ENCODE measurements around the gene HRH1.

DNA sequence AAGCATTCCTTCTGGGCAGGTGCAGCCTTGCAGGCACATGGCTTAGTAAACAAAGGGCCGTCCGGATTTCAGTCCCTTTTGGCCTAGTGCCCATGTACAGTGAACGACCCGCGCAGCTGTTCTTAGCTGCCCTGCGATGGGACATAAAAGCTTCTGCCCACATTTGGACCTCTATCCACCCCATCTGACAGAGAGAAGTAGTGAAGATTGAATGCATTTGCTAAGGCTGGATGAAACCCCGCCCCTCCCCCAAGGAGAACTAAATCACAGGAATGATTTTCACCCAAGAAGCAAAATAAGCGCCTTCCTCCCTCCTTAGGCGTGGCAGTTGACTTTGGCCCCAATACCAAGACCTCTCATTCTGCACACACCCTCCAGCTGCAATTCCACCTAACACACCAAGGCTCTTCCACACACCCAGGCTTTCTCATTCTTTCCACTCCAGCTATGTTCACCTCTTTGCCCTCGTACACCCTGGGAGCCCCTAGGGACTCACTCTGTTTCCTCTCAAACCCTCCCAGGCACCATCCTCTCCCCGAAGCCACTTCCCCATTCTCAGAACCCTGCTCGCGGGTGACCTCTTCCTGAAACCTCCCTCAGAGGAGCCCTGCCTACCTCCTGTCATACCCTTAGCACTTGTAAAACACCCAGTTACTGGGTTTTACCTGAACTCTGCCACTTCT is 14.1 kb upstream of the HRH1 start:
- TF ChIP-seq CTCF (IDR thresholded peaks at IDR 0.05) (no peak), TCF7L2 (IDR thresholded peaks at IDR 0.05; ENCODE audit: low read depth, low read length) (no peak), POLR2AphosphoS5 (IDR thresholded peaks at IDR 0.05; ENCODE audit: low read depth, low read length) (no peak), SIN3A (IDR thresholded peaks at IDR 0.05; ENCODE audit: borderline replicate concordance, insufficient read depth, low read depth, low read length) (no peak)

All from Panc1 (cell line).